Measurements from ENCODE around the gene SPEM2.

Gene SPEM2

GRCh38 chr17:7475764-7476422 is 50.5 kb downstream of the SPEM2 start:
- DNase-seq, result no peak

GRCh38 chr17:7476494-7476893 is 51.1 kb downstream of the SPEM2 start:
- DNase-seq, result no peak

GRCh38 chr17:7476951-7477350 is 51.5 kb downstream of the SPEM2 start:
- no peak for DNase-seq

Measured in DMS79 (cell line).